RCC 7860 (cell line): Measurements from ENCODE around the gene TTC3.
A peak's percentile ranks its signal among the peaks of the same experiment; 100 is the strongest.
"Not testable (repeated sequence)": the region's sequence is repeated elsewhere in the genome, so short reads cannot be mapped to it uniquely, and the experiment has no call there.

ENCODE experiments used
- DNase-seq: peaks from one replicate; pipeline ENCODE4 v3.0.0-alpha.2; 2015; ENCODE audit warnings: low spot score
- FAIRE-seq: peaks from 2 replicates; lab custom pipeline; 2012; peaks lifted over from hg19 to GRCh38; lab: Jason Lieb, UNC

TTC3 gene

GRCh38 chr21:37085726-37086125 lies 12.7 kb downstream of the TTC3 start:
- FAIRE-seq (no peak), DNase-seq (no peak)

- DNase-seq (no peak), FAIRE-seq (peak; percentile 52)
Measured at GRCh38 chr21:37087188-37087587, 14.1 kb downstream of the TTC3 start.

GRCh38 chr21:37088186-37088735 lies 15.2 kb downstream of the TTC3 start:
- no peak for FAIRE-seq
- no peak for DNase-seq

GRCh38 chr21:37093977-37094376 lies 20.9 kb downstream of the TTC3 start:
- FAIRE-seq, result no peak
- no peak for DNase-seq

GRCh38 chr21:37095821-37096220 lies 22.8 kb downstream of the TTC3 start:
- no peak for DNase-seq
- no peak for FAIRE-seq

GRCh38 chr21:37098751-37099150 lies 25.7 kb downstream of the TTC3 start:
- DNase-seq, result no peak
- no peak for FAIRE-seq

GRCh38 chr21:37100316-37100715 lies 27.3 kb downstream of the TTC3 start:
- no peak for DNase-seq
- FAIRE-seq, result no peak

- no peak for FAIRE-seq
- no peak for DNase-seq
Measured at GRCh38 chr21:37101384-37101783, 28.3 kb downstream of the TTC3 start.

- FAIRE-seq, DNase-seq: not testable (repeated sequence)
Measured at GRCh38 chr21:37102746-37103145, 29.7 kb downstream of the TTC3 start.

GRCh38 chr21:37106998-37107397 lies 33.9 kb downstream of the TTC3 start:
- DNase-seq, result no peak
- no peak for FAIRE-seq

- FAIRE-seq, DNase-seq: not testable (repeated sequence)
Measured at GRCh38 chr21:37111029-37111428, 38.0 kb downstream of the TTC3 start.

- not testable (repeated sequence) for DNase-seq, FAIRE-seq
Measured at GRCh38 chr21:37114301-37114700, 41.2 kb downstream of the TTC3 start.

- FAIRE-seq, DNase-seq: not testable (repeated sequence)
Measured at GRCh38 chr21:37116459-37116858, 43.4 kb downstream of the TTC3 start.

- DNase-seq (no peak), FAIRE-seq (no peak)
Measured at GRCh38 chr21:37117204-37117603, 44.1 kb downstream of the TTC3 start.

GRCh38 chr21:37118187-37118826 lies 45.3 kb downstream of the TTC3 start:
- FAIRE-seq (no peak), DNase-seq (no peak)

- DNase-seq (no peak), FAIRE-seq (no peak)
Measured at GRCh38 chr21:37119421-37120218, 46.6 kb downstream of the TTC3 start.

- FAIRE-seq (no peak), DNase-seq (no peak)
Measured at GRCh38 chr21:37128076-37128475, 55.0 kb downstream of the TTC3 start.

GRCh38 chr21:37130971-37131370 lies 57.9 kb downstream of the TTC3 start:
- DNase-seq (no peak), FAIRE-seq (no peak)

- FAIRE-seq, result no peak
- DNase-seq, result no peak
Measured at GRCh38 chr21:37136261-37136660, 63.2 kb downstream of the TTC3 start.

GRCh38 chr21:37136744-37137143 lies 63.7 kb downstream of the TTC3 start:
- no peak for FAIRE-seq
- DNase-seq, result no peak

- DNase-seq (no peak), FAIRE-seq (no peak)
Measured at GRCh38 chr21:37139154-37139553, 66.1 kb downstream of the TTC3 start.

GRCh38 chr21:37139902-37140301 lies 66.8 kb downstream of the TTC3 start:
- DNase-seq (no peak), FAIRE-seq (no peak)
